GM19397 (cell line): Measurements from ENCODE around the gene SPATA31C1.
"Not testable (repeated sequence)": the region's sequence is repeated elsewhere in the genome, so short reads cannot be mapped to it uniquely, and the experiment has no call there.

Source experiments
- ATAC-seq: cut with Tn5 transposase; IDR thresholded peaks from one replicate; pipeline ENCODE4 v1.9.1; 2021; ENCODE audit warnings: mild to moderate bottlenecking, moderate library complexity; ENCODE audit not compliant: unreplicated experiment

The SPATA31C1 gene

DNA sequence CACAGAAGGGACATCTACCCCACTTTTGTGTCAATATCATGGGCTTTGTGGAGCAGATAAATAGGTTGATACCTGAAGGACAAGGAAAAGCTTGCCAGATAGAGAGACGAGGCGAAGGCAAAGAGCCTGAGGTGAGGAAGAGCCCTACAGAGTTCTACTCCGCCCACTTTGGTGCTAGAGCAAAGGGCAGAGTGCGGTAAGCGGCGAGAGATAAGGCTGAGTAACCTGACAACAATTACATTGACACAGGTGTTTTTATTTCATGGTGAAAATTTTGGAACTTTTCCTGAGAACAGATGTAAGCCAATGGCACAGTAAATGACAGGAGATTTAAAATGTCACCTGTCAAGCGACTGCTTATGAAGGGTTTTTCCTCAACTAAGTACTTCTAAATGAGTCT is 16.7 kb downstream of the SPATA31C1 start:
- not testable (repeated sequence) for ATAC-seq

DNA sequence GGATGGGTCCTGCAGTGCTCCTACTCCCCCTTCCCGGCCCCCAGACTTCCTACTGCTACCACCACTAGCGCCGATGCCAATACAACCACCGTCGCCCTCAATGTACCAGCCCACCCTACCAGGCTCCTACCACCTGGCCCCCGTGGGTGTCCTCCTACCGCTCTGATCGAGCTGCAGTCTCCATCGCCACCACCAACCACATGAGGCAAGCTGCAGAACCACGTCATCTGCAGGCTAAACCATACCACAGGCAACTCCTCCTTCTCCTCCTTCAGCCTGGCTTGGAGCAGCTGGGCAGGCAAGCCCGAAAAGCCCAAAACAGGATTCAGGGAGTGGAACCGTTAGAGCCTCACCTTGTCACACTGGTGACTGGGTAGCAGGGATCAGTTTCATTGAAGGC is 19.6 kb downstream of the SPATA31C1 start:
- not testable (repeated sequence) for ATAC-seq

GRCh38 chr9:87937918-87938317 is 20.2 kb downstream of the SPATA31C1 start:
- not testable (repeated sequence) for ATAC-seq

- not testable (repeated sequence) for ATAC-seq
Observed at GRCh38 chr9:87938336-87938735, 20.6 kb downstream of the SPATA31C1 start.

GRCh38 chr9:87939096-87939495 is 21.3 kb downstream of the SPATA31C1 start:
- ATAC-seq: not testable (repeated sequence)

- ATAC-seq: no peak
Observed at GRCh38 chr9:87944096-87944495, 26.3 kb downstream of the SPATA31C1 start.

DNA sequence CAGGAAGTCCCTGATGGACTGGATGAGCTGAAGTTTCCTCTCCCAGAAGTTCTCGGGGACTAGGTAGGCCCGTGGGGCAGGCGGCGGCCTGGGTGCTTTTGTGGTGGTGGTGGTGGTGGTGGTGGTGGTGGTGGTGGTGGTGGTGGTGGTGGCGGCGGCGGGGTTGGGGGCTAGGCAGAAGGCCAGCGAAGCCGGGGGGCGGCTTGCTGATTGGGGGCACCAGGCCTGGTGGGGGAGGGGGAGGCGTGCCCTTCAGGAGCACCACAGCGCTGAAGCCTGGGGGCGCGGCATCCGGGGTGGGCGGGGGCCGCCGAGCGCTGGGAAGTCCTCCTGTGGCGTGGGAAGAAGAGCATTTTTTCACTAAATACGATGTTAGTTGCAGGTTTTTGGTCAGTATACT is 26.9 kb downstream of the SPATA31C1 start:
- no peak for ATAC-seq

GRCh38 chr9:87950296-87950695 is 32.5 kb downstream of the SPATA31C1 start:
- ATAC-seq: no peak

DNA sequence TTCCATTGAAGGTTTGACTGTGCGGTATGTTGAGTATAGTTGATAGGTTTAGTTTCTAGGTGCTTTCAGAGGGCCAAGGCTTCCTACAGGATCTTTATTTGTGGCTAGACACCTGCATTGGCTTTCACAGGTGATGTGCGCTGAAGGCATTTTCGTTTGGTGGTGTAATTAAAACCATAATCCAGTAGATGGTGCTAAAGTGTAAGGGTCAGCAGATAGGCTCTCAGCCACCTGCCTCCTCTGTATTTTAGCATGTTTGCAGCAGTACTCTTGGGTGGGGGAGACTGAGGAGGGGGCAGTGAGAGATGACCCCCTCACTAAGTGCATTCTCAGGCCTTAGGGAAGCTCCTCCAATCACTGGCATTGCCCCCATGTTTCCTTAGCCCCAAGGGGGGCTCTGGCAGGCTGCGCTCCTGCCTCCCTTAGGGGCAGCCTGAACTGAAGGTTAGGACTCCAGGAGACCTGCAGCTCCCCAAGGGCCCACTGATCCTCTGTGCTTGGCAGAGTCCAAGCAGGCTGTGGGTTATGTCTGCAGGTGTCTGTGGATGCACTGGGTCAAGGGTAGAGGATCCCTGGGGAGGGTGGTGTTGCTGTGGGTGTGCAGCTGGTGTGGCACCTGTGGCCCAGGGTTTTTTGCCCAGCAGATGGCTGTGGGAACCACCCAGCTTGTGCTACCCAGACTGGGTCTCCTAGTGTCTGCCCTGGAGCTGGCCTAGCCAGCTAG is 33.2 kb downstream of the SPATA31C1 start:
- ATAC-seq: no peak

GRCh38 chr9:87954230-87954629 is 36.5 kb downstream of the SPATA31C1 start:
- ATAC-seq: no peak

GRCh38 chr9:87957839-87958238 is 40.1 kb downstream of the SPATA31C1 start:
- ATAC-seq: no peak

- ATAC-seq: no peak
Observed at GRCh38 chr9:87958591-87958990, 40.8 kb downstream of the SPATA31C1 start.

DNA sequence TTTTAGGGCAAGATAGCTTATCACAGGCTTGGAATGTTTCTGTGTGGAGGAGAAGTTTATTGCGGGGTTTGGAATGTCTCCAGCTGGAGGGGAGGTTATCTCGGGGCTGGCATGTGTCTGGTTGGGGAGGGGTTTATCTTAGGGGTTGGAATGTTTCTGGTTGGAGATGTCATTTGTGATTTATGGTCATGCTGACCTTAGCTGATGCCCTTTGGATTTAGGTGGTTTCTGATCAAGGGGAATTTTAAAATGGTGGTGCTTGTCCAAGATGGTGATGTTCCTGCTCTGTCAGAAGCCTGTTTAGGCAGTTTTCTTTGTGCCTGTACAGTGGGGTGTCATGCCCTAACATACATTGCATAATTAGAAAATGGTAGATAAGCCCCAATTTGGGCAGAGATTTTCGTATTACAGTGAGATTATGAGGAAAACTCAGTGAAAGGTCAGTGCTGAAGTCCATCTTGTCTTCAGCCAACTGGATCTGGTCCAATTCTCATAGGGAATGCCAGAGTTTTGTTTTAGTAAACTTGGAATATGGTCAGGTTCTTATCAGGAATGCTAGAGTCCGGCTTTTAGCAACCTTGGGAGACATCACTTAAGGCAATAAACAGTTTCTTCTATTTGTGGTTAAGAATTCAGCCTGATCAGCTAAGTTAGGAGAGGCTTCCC is 42.3 kb downstream of the SPATA31C1 start:
- no peak for ATAC-seq

DNA sequence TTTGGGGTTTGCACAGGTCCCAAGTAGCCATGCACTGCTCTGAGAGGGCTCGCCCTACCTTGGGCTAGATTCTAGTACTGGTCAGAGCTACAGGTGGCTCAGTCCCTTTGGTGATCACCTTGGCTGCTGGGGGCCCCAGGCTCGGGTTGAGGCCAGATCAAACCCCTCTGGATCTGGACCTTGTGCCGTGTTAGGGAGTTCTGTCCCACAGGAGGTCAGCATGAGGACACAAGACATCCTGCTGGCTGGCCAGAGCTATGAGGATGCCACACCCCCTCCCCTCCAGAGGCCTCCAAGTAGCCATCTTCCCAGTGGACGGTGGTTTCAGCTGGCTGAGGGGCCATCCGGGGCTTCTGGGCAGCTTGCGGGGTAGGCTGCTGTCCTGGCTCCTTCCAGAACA is 46.0 kb downstream of the SPATA31C1 start:
- ATAC-seq: no peak

DNA sequence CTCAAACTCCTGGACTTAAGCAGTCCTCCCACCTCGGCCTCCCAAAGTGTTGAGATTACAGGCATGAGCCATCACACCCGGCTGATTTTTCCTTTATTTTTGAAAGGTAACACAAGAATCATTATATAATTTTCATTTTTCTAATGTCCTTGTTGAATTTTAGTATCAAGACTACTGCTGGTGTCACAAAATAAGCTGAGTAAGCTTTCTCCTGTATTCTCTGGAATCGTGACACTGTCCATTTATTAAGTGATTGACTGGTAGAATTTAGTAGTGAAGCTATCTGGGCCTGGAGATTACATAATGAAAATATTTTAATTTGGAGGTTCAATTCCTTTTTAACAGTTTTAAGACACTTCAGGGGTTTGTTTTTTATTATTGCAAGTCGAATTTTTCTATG is 47.1 kb downstream of the SPATA31C1 start:
- ATAC-seq: no peak

DNA sequence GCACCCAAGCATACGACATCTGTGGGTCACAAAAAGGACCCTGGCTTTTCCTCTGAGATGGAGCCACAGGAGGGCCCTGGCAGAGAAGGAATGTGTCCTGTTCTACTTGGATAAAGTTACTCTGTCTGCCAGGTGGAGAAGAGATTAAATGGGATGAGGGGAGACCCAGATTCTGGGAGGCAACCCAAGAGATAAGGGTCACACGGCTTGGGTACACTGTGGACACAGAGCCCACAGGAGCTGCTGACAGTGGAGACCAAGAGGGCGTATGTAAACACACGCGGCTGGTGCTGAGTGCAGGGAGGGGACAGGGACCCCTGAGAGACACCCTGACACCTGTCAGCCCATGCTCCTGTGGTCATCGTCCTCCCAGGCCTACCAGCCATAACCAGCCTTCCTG is 50.4 kb downstream of the SPATA31C1 start:
- ATAC-seq: no peak

DNA sequence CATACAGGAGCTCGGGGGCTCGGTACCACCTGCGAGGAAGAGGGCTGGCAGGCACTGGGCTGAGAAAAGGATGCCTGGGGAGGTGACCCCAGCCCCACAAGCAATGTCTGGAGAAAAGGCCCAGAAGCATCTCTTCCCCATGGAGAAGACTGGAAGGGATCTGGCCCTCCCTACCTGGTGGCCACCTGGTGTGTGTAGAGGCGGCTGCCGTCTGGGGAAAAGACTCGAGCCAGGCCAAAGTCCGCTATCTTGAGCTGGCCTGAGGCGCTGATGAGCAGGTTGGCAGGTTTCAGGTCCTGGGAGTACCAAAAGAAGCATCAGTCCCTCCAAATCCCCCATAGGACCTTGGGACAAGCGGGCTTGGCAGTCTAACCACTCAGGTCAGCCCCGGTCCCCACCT is 52.8 kb downstream of the SPATA31C1 start:
- no peak for ATAC-seq

DNA sequence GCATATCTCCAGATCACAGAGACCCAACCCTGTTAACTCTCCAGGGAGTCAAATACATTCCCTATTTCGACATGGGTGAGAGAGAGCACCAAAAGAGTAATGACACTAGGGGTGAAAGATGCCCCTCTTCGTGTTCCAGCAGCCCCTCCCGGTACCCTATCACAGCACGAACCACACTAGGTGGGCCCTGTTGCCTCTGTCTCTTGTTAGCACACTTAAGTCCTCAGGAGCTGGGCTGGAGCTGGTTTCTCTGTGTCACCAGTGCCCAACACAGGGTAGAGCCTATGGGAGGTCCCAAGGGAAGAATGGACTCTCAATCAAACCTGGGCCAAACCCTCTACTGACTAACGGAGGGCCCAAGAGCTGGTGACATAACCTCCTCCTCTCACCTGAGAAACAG is 55.4 kb downstream of the SPATA31C1 start:
- ATAC-seq: no peak
